ENCODE measurements around the gene TLE2.

Gene TLE2

GRCh38 chr19:3035542-3036118 is 6.5 kb upstream of the TLE2 start:
- H3K4me3 ChIP-seq (ENCODE audit: low read depth, low read length): peak overlapping the region; percentile 65
- no peak for TF ChIP-seq CTCF (IDR thresholded peaks at IDR 0.05; ENCODE audit: borderline replicate concordance, insufficient read depth, low read depth, low read length)

GRCh38 chr19:3034656-3035541 is 5.8 kb upstream of the TLE2 start:
- no peak for TF ChIP-seq CTCF (IDR thresholded peaks at IDR 0.05; ENCODE audit: borderline replicate concordance, insufficient read depth, low read depth, low read length)
- H3K4me3 ChIP-seq (ENCODE audit: low read depth, low read length): peak overlapping the region; percentile 52

GRCh38 chr19:3034406-3034655 is 5.3 kb upstream of the TLE2 start:
- no peak for TF ChIP-seq CTCF (IDR thresholded peaks at IDR 0.05; ENCODE audit: borderline replicate concordance, insufficient read depth, low read depth, low read length)
- no peak overlapping the region for H3K4me3 ChIP-seq (ENCODE audit: low read depth, low read length)

GRCh38 chr19:3033595-3034405 is 4.7 kb upstream of the TLE2 start:
- TF ChIP-seq CTCF (IDR thresholded peaks at IDR 0.05; ENCODE audit: borderline replicate concordance, insufficient read depth, low read depth, low read length): no peak
- H3K4me3 ChIP-seq (ENCODE audit: low read depth, low read length): no peak overlapping the region

- no peak overlapping the region for H3K4me3 ChIP-seq (ENCODE audit: low read depth, low read length)
- TF ChIP-seq CTCF (IDR thresholded peaks at IDR 0.05; ENCODE audit: borderline replicate concordance, insufficient read depth, low read depth, low read length): no peak
Observed at GRCh38 chr19:3031607-3031867, 2.5 kb upstream of the TLE2 start.

- peak overlapping the region; percentile 11 for H3K4me3 ChIP-seq (ENCODE audit: low read depth, low read length)
- TF ChIP-seq CTCF (IDR thresholded peaks at IDR 0.05; ENCODE audit: borderline replicate concordance, insufficient read depth, low read depth, low read length): no peak
Observed at GRCh38 chr19:3028305-3029064, 595 bp downstream of the TLE2 start.

All from GM12875 (cell line).